HepG2 (cell line): ENCODE results near the gene MIDN. TPM values are rescaled to one million over a fixed set of nuclear protein-coding genes. Genes with fewer than 3 reads are reported as not detected.

Source experiments
- BRF2 ChIP-seq: sonication (generic); formaldehyde crosslinking; IDR thresholded peaks from 2 replicates; pipeline ENCODE4 v1.8.1; 2022; ENCODE audit warnings: mild to moderate bottlenecking, missing genetic modification reagents
- CEBPZ ChIP-seq: IDR thresholded peaks from 2 replicates; pipeline ENCODE4 v1.6.1; 2012; ENCODE audit warnings: low read length, improper control_type of control experiment
- ELF4 ChIP-seq: sonication (generic); formaldehyde crosslinking; IDR thresholded peaks from 2 replicates; pipeline ENCODE4 v1.5.0; 2020; ENCODE audit warnings: missing genetic modification reagents, mild to moderate bottlenecking, moderate library complexity, borderline replicate concordance
- FOSL2 ChIP-seq: sonication (generic); formaldehyde crosslinking; IDR thresholded peaks from 2 replicates; pipeline ENCODE4 v1.4.0; 2020; ENCODE audit warnings: missing genetic modification reagents
- GLI4 ChIP-seq: sonication (generic); formaldehyde crosslinking; IDR thresholded peaks from 2 replicates; pipeline ENCODE4 v1.5.1; 2020; ENCODE audit warnings: missing genetic modification reagents, mild to moderate bottlenecking, moderate library complexity, borderline replicate concordance
- MEF2D ChIP-seq: sonication (generic); formaldehyde crosslinking; IDR thresholded peaks from 2 replicates; pipeline ENCODE4 v1.5.1; 2020; ENCODE audit warnings: mild to moderate bottlenecking, missing genetic modification reagents
- MYC ChIP-seq: sonication (generic); formaldehyde crosslinking; IDR thresholded peaks from 2 replicates; pipeline ENCODE4 v1.9.0; 2021; ENCODE audit warnings: missing genetic modification reagents, borderline replicate concordance
- PITX1 ChIP-seq: sonication (generic); formaldehyde crosslinking; IDR thresholded peaks from 2 replicates; pipeline ENCODE4 v1.5.1; 2020; ENCODE audit warnings: mild to moderate bottlenecking, missing genetic modification reagents
- RFXANK ChIP-seq: IDR thresholded peaks from 2 replicates; pipeline ENCODE4 v1.6.1; 2016
- TIGD3 ChIP-seq: sonication (generic); formaldehyde crosslinking; IDR thresholded peaks from 2 replicates; pipeline ENCODE4 v1.5.1; 2020; ENCODE audit warnings: mild to moderate bottlenecking, missing genetic modification reagents, borderline replicate concordance
- U2AF2 ChIP-seq: fragments of 200-400 bp; formaldehyde crosslinking; IDR thresholded peaks from 2 replicates; pipeline ENCODE4 v1.6.1; 2017; ENCODE audit warnings: low read depth, mild to moderate bottlenecking, low read length
- ZBED4 ChIP-seq: sonication (generic); formaldehyde crosslinking; IDR thresholded peaks from 2 replicates; pipeline ENCODE4 v1.4.0; 2020; ENCODE audit warnings: missing genetic modification reagents, borderline replicate concordance
- ZFP1 ChIP-seq: IDR thresholded peaks from 2 replicates; pipeline ENCODE4 v1.6.1; 2016
- ZNF101 ChIP-seq: sonication (generic); formaldehyde crosslinking; IDR thresholded peaks from 2 replicates; pipeline ENCODE4 v1.4.0; 2020; ENCODE audit warnings: mild to moderate bottlenecking, low read depth, missing genetic modification reagents, borderline replicate concordance
- ZNF367 ChIP-seq: sonication (generic); formaldehyde crosslinking; IDR thresholded peaks from 2 replicates; pipeline ENCODE4 v1.4.0; 2020; ENCODE audit warnings: missing genetic modification reagents, borderline replicate concordance
- ZNF543 ChIP-seq: sonication (generic); formaldehyde crosslinking; IDR thresholded peaks from 2 replicates; pipeline ENCODE4 v1.4.0; 2020; ENCODE audit warnings: mild to moderate bottlenecking, missing genetic modification reagents
- ZNF710 ChIP-seq: sonication (generic); formaldehyde crosslinking; IDR thresholded peaks from 2 replicates; pipeline ENCODE4 v1.5.0; 2020; ENCODE audit warnings: mild to moderate bottlenecking, missing genetic modification reagents, borderline replicate concordance
- ZNF83 ChIP-seq: sonication (generic); formaldehyde crosslinking; IDR thresholded peaks from 2 replicates; pipeline ENCODE4 v1.4.0; 2020; ENCODE audit warnings: missing genetic modification reagents, mild to moderate bottlenecking, borderline replicate concordance
- polyA plus RNA-seq, 8 experiments: library from polyadenylated mRNA; depleted of rRNA in 3 of 8; stranded (reverse) in 7 of 8; unstranded in 1 of 8; fragments of >200 nt; fragmentation: Illumina TruSeq in 4 of 8; extraction: Trizol in 4 of 8; gene quantifications; 2 replicates each; pipeline versions ENCODE4 v1.2.1 to v1.2.3, GENCODE V29; 2011 to 2016; ENCODE audit warnings: low read depth in 4 of 8, missing spikeins in 1 of 8, mixed read lengths in 1 of 8; ENCODE audit not compliant: insufficient read depth in 1 of 8
- total RNA-seq, 5 experiments: library from RNA; depleted of rRNA; stranded (reverse); fragments of >200 nt; fragmentation: Illumina TruSeq; extraction: Trizol; gene quantifications; 2 replicates each; pipeline ENCODE4 v1.2.3, GENCODE V29; 2016; ENCODE audit warnings: low read depth in 1 of 5

MIDN gene
- total and polyA plus RNA-seq, 2 of the 13 experiments (the other 11 are each of a cell fraction or from before 2014, with no cell fraction given) = 8.4 to 18.0 TPM

GRCh38 chr19:1252221-1252820 lies 3.9 kb downstream of the MIDN start (continued):
- TF ChIP-seq CEBPZ (no peak), ZNF543 (CRISPR knock-in tag) (no peak), U2AF2 (no peak), MYC (no peak), ZBED4 (CRISPR knock-in tag) (no peak), ZNF367 (CRISPR knock-in tag) (no peak), ZNF710 (CRISPR knock-in tag) (0 out of 2 replicates have a peak, but pooled peaks have one; percentile 33), BRF2 (CRISPR knock-in tag) (no peak), FOSL2 (CRISPR knock-in tag) (peak; percentile 75), ZFP1 (CRISPR knock-in tag) (no peak), TIGD3 (CRISPR knock-in tag) (no peak), ZNF83 (no peak), MEF2D (no peak), RFXANK (CRISPR knock-in tag) (no peak), ELF4 (CRISPR knock-in tag) (no peak), ZNF101 (CRISPR knock-in tag) (no peak), GLI4 (CRISPR knock-in tag) (no peak; the same call in 1 of the 2 replicates), PITX1 (no peak)
